GM15510 (cell line): ENCODE measurements around the gene DYDC2.

Source experiments
- POLR2A ChIP-seq: IDR thresholded peaks from 3 replicates; pipeline ENCODE4 v1.6.1; 2011; ENCODE audit warnings: borderline replicate concordance; ENCODE audit not compliant: insufficient read length; ENCODE audit errors: extremely low read depth

Gene DYDC2

DNA sequence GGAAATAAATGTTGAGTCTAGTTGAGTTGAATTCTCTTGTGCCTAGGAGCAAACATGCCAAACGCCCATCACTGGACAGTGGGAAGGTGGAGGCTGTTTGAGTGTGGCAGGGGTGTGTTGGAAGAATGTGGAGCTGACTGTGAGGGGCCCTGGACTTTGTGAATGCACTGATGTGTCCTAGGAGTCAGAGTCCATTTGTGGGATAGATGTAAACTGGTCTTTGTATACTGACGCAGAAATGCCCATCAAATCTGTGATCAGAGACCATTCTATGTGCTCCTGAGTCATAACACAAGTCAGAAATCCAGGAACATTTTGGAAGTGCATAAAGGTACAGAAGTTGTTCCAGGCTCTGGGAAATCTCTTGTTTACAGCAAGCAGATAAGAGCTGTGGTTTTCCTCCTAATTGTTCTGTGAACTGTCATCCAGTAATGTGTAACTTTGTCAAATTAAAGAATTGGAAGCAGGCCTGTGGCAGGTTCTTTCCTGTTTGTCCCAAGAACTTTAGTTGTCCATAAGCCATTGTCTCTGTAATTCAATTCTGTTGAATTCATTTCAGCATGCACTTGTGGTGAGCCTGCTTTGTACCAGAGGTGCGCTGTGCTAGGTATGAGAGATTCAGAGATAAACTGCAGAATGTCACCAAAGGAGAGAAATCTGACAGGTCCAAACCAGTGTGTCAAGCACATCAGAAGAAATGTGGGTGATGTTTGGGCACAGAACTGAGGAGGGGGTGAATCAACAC is 59.3 kb downstream of the DYDC2 start:
- TF ChIP-seq POLR2A = no peak

DNA sequence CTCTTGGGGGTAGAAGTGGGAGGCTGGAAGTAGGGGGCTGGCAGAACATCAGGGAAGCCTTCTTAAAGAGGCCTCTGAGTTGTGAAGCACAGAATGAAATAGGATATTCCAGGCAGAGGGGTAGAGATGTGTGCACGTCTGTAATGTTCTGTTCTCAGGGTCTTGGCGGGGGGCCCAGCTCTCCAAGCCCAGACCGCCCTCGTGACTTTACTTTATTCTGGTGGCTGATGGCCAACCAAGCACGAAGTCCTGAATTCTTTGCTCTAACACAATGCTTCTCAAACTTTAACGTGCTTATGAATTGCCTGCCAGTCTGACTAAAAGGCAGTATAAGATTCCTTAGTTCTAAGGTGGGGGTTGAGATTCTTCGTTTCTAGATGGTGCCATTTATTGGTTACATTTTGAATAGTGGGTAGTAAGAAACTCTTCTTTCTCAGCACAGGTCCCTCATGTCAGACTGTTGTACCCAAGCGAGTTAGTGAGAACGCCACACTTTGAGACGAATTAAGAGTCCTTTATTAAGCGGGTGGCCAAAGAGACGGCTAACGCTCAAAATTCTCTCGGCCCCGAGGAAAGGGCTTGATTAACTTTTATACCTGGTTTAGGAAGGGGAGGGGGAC is 60.0 kb downstream of the DYDC2 start:
- no peak for TF ChIP-seq POLR2A
